ENCODE results near the gene DPH2. TPM values are rescaled to one million over a fixed set of nuclear protein-coding genes. Genes with fewer than 3 reads are reported as not detected.

Gene DPH2
- total RNA-seq, 2 experiments from 2014 or later, result 10.3 to 12.0 TPM

DNA sequence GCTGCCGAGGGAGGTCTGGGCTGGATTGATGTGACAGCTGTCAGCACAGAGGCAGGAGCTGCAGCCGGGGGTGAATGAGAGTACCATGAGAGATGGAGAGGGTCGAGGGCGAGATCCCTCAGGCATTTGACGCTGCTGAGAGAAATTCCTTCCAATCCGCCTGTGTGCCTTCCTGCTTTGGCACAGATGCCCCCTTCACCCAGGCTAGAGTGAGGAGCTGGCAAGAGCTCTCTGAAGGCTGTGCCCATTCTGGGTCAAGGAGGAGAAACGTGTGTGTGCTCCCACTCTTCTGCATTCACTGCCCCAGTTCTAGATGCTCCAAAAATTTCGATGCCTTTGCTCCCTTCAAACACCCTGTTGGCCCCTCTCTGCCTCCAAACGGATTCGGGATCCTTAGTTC lies 31.4 kb upstream of the DPH2 start:
- intact Hi-C loops (cut with DNase I, micrococcal nuclease), result loop anchor here in 1 of 2 experiments (10.0 kb wide), 1 partner anchor 714 kb away; no protein-coding TSS in a partner anchor
- ATAC-seq (ENCODE audit: poor library complexity), result no peak
- Histone ChIP-seq H3K27ac (ENCODE audit: low read depth in 1 of 2, low read length in 2 of 2) (no peak overlapping the region), H3K9me3 (ENCODE audit: control insufficient read depth in 1 of 2, insufficient read depth in 1 of 2, low read length in 2 of 2) (peaks cover 0 to 12% of the 10 kb centered on the region in 2 experiments), H3K4me1 (ENCODE audit: insufficient read depth, low read length) (peaks cover 24% of the 10 kb centered on the region), H3K4me3 (ENCODE audit: low read length) (no peak overlapping the region), H3K36me3 (ENCODE audit: insufficient read depth, low read length) (peaks cover 4% of the 10 kb centered on the region), H3K27me3 (ENCODE audit: control insufficient read depth in 1 of 2, insufficient read depth in 2 of 2, low read length in 2 of 2) (peaks cover 27% of the 10 kb centered on the region in 2 experiments)
- Mint-ChIP-seq H3K4me3 (no peak overlapping the region), H3K9me3 (no peaks in the 10 kb centered on the region), H3K4me1 (ENCODE audit: low read depth) (peaks cover 15% of the 10 kb centered on the region), H3K27me3 (peaks cover 21% of the 10 kb centered on the region), H3K27ac (no peak overlapping the region), H3K36me3 (ENCODE audit: low read depth) (no peaks in the 10 kb centered on the region)
- TF ChIP-seq, protein P1, sequence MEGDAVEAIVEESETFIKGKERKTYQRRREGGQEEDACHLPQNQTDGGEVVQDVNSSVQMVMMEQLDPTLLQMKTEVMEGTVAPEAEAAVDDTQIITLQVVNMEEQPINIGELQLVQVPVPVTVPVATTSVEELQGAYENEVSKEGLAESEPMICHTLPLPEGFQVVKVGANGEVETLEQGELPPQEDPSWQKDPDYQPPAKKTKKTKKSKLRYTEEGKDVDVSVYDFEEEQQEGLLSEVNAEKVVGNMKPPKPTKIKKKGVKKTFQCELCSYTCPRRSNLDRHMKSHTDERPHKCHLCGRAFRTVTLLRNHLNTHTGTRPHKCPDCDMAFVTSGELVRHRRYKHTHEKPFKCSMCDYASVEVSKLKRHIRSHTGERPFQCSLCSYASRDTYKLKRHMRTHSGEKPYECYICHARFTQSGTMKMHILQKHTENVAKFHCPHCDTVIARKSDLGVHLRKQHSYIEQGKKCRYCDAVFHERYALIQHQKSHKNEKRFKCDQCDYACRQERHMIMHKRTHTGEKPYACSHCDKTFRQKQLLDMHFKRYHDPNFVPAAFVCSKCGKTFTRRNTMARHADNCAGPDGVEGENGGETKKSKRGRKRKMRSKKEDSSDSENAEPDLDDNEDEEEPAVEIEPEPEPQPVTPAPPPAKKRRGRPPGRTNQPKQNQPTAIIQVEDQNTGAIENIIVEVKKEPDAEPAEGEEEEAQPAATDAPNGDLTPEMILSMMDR (IDR thresholded peaks at IDR 0.05), result no peak
- DNase-seq, result no peak
- CTCF ChIA-PET, result no interaction called here
- POLR2A ChIA-PET, result no interaction called here

DNA sequence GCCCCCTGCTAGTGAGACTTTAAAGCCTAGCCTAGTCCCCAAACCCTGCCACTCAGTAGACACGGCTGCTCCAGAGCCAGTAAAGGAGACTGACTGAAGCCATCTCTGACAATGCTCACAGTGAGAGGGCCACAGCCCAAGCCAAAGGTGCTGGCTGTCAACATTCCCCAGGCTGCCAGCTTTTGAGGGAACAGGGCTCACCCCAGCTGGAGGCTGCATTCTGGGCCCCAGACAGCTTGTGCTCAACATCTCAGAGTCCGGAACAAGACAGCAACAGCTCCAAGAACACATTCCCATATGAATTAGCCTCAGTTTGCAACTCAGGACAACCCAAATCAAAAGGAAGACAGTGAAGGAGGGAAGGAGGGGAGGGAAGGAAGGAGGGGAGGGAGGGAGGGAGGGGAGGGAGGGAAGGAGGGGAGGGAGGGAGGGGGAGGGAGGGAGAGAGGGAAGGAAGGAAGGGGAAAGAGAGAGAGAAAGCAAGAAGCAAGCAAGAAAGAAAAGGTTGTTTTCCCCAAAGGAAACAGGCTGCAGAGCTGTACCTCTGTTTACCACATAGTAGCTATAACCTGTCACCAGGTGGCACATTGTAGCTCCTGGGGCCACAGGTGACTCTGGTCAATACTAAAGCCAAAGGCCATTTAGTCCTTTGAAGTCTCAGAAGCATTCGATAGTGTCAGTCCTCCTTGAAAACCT lies 30.8 kb upstream of the DPH2 start:
- Mint-ChIP-seq H3K4me1 (ENCODE audit: low read depth) (peaks cover 11% of the 10 kb centered on the region), H3K36me3 (ENCODE audit: low read depth) (no peaks in the 10 kb centered on the region), H3K27ac (no peak overlapping the region), H3K4me3 (no peak overlapping the region), H3K27me3 (peaks cover 17% of the 10 kb centered on the region), H3K9me3 (no peaks in the 10 kb centered on the region)
- Histone ChIP-seq H3K4me3 (ENCODE audit: low read length) (no peak overlapping the region), H3K27me3 (ENCODE audit: control insufficient read depth in 1 of 2, insufficient read depth in 2 of 2, low read length in 2 of 2) (peaks cover 20 to 22% of the 10 kb centered on the region in 2 experiments), H3K9me3 (ENCODE audit: control insufficient read depth in 1 of 2, insufficient read depth in 1 of 2, low read length in 2 of 2) (peaks cover 0 to 9% of the 10 kb centered on the region in 2 experiments), H3K27ac (ENCODE audit: low read depth in 1 of 2, low read length in 2 of 2) (no peak overlapping the region), H3K4me1 (ENCODE audit: insufficient read depth, low read length) (peaks cover 18% of the 10 kb centered on the region), H3K36me3 (ENCODE audit: insufficient read depth, low read length) (peaks cover 4% of the 10 kb centered on the region)
- ChIA-PET POLR2A (no interaction called here), CTCF (no interaction called here)
- ATAC-seq (ENCODE audit: poor library complexity), result no peak
- intact Hi-C loops (cut with DNase I, micrococcal nuclease), result loop anchor here in 1 of 2 experiments (10.0 kb wide), 1 partner anchor 714 kb away; no protein-coding TSS in a partner anchor
- TF ChIP-seq, protein P1 (IDR thresholded peaks at IDR 0.05), result no peak
- no peak for DNase-seq

DNA sequence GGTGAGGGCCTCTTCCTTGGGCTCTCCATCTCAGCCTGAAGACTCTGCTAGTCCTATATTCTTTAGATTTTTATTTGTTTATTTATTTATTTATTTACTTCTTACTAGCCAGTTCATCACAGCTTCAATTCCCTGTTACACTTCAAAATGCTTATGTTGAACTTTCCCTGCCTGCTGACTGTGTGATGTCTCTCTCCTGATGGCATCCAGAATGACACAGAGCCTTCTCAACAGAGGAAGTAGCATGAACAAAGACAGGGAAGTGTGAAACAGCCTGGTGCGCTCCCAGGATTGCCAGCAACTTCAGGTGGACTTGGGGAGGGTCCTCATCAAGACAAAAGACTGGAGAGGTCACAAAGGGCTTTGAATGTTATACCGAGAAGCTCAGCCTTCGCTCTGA lies 27.4 kb upstream of the DPH2 start:
- Histone ChIP-seq H3K9me3 (ENCODE audit: control insufficient read depth in 1 of 2, insufficient read depth in 1 of 2, low read length in 2 of 2) (no peaks in the 10 kb centered on the region), H3K27me3 (ENCODE audit: control insufficient read depth in 1 of 2, insufficient read depth in 2 of 2, low read length in 2 of 2) (no peaks in the 10 kb centered on the region), H3K27ac (ENCODE audit: low read depth in 1 of 2, low read length in 2 of 2) (no peak overlapping the region), H3K36me3 (ENCODE audit: insufficient read depth, low read length) (peaks cover 2% of the 10 kb centered on the region), H3K4me3 (ENCODE audit: low read length) (no peak overlapping the region), H3K4me1 (ENCODE audit: insufficient read depth, low read length) (peaks cover 22% of the 10 kb centered on the region)
- peaks cover 26% of the 10 kb centered on the region for H3K4me1 Mint-ChIP-seq (ENCODE audit: low read depth)
- no peak overlapping the region for H3K27ac Mint-ChIP-seq
- no peaks in the 10 kb centered on the region for H3K9me3 Mint-ChIP-seq
- no peak for DNase-seq
- POLR2A ChIA-PET, result no interaction called here
- ATAC-seq (ENCODE audit: poor library complexity), result no peak
- H3K36me3 Mint-ChIP-seq (ENCODE audit: low read depth), result peaks cover 7% of the 10 kb centered on the region
- no peaks in the 10 kb centered on the region for H3K27me3 Mint-ChIP-seq
- intact Hi-C loops (cut with DNase I, micrococcal nuclease), result loop anchor here in 1 of 2 experiments (10.0 kb wide), 3 partner anchors 488 to 1128 kb away; partner anchors contain the start of genes ELOVL1, ERMAP, HYI and SVBP
- no peak overlapping the region for H3K4me3 Mint-ChIP-seq
- TF ChIP-seq, protein P1 (IDR thresholded peaks at IDR 0.05), result no peak
- CTCF ChIA-PET, result no interaction called here

Data from CD4-positive, alpha-beta T cell (primary cell).